Upper lobe of right lung (tissue), 1 donor: ENCODE measurements around the gene MAP7. TPM values are rescaled to one million over a fixed set of nuclear protein-coding genes. Genes with fewer than 3 reads are reported as not detected.

Source experiments
- ATAC-seq: fragments of 200-7000 bp; cut with Tn5 transposase; one replicate; pipeline ENCODE4 v1.9.1; 2020; ENCODE audit warnings: mild to moderate bottlenecking, moderate library complexity
- DNase-seq: peaks from one replicate; pipeline ENCODE4 v3.0.0-alpha.2; 2020
- H3K27ac ChIP-seq: fragments of 200-600 bp; one replicate; pipeline ENCODE4 v1.8.0; 2022
- H3K27me3 ChIP-seq: fragments of 200-600 bp; one replicate; pipeline ENCODE4 v1.8.0; 2022; ENCODE audit warnings: mild to moderate bottlenecking
- H3K36me3 ChIP-seq: fragments of 200-600 bp; one replicate; pipeline ENCODE4 v1.8.0; 2022
- H3K4me1 ChIP-seq: fragments of 200-600 bp; one replicate; pipeline ENCODE4 v1.8.0; 2022
- H3K4me3 ChIP-seq: fragments of 200-600 bp; one replicate; pipeline ENCODE4 v1.8.0; 2022; ENCODE audit warnings: mild to moderate bottlenecking
- H3K9me3 ChIP-seq: fragments of 200-600 bp; one replicate; pipeline ENCODE4 v1.8.0; 2022
- CTCF ChIP-seq: fragments of 200-600 bp; IDR thresholded peaks from one replicate; pipeline ENCODE4 v1.8.0; 2022; ENCODE audit warnings: antibody characterized with exemption
- intact Hi-C: fragments of 100-400 bp; cut with DNase I; formaldehyde crosslinking; loops from one replicate; pipeline ENCODE4 v1.11.0; 2022
- total RNA-seq: library from RNA; stranded (reverse); fragmentation: NEBNext Ultra II Directional; extraction: Animal tissue kit (Norgen Biotek cat#: 25700); gene quantifications from one replicate; pipeline ENCODE4 v1.2.1, GENCODE V29; 2021
- donor health status: DM: no; HTN: yes; CAD: no; lungs with severe emphysema.

Gene MAP7
- total RNA-seq, 1 donor from 2014 or later = 23.2 TPM

GRCh38 chr6:136550045-136550329 lies 235 bp downstream of the MAP7 start:
- intact Hi-C loops = no loop called here

GRCh38 chr6:136549300-136550044 lies 750 bp downstream of the MAP7 start:
- peak; percentile 1 for ATAC-seq
- Histone ChIP-seq H3K4me3 (peak overlapping the region; percentile 69), H3K4me1 (peaks cover 12% of the 10 kb centered on the region), H3K27me3 (peaks cover 7% of the 10 kb centered on the region), H3K9me3 (no peaks in the 10 kb centered on the region), H3K27ac (peak overlapping the region; percentile 63), H3K36me3 (no peaks in the 10 kb centered on the region)
- DNase-seq = peak; percentile 69
- TF ChIP-seq CTCF = no peak
- intact Hi-C loops = no loop called here

More at GRCh38 chr6:136550045-136550329, 235 bp downstream of the MAP7 start:
- ATAC-seq (peak; percentile 75), DNase-seq (no peak)
- Histone ChIP-seq H3K36me3 (no peaks in the 10 kb centered on the region), H3K9me3 (no peaks in the 10 kb centered on the region), H3K27ac (peak overlapping the region; percentile 63), H3K4me3 (peak overlapping the region; percentile 69), H3K27me3 (peaks cover 7% of the 10 kb centered on the region), H3K4me1 (peaks cover 12% of the 10 kb centered on the region)
- TF ChIP-seq CTCF = no peak

GRCh38 chr6:136548582-136549299 lies 1.5 kb downstream of the MAP7 start:
- intact Hi-C loops = no loop called here
- DNase-seq (no peak), ATAC-seq (no peak)
- Histone ChIP-seq H3K36me3 (no peaks in the 10 kb centered on the region), H3K4me1 (peaks cover 12% of the 10 kb centered on the region), H3K27me3 (peaks cover 7% of the 10 kb centered on the region), H3K4me3 (peak overlapping the region; percentile 69), H3K27ac (no peak overlapping the region), H3K9me3 (no peaks in the 10 kb centered on the region)
- no peak for TF ChIP-seq CTCF

GRCh38 chr6:136547871-136548270 lies 2.4 kb downstream of the MAP7 start:
- H3K36me3 ChIP-seq = no peaks in the 10 kb centered on the region
- intact Hi-C loops = no loop called here
- DNase-seq = no peak

GRCh38 chr6:136547336-136547735 lies 2.9 kb downstream of the MAP7 start:
- Histone ChIP-seq H3K4me3 (no peak overlapping the region), H3K9me3 (no peaks in the 10 kb centered on the region), H3K4me1 (peaks cover 12% of the 10 kb centered on the region), H3K27me3 (peaks cover 7% of the 10 kb centered on the region), H3K36me3 (no peaks in the 10 kb centered on the region), H3K27ac (no peak overlapping the region)
- intact Hi-C loops = no loop called here
- peak; percentile 51 for TF ChIP-seq CTCF
- ATAC-seq (no peak), DNase-seq (no peak)

More at GRCh38 chr6:136547871-136548270, 2.4 kb downstream of the MAP7 start:
- Histone ChIP-seq H3K27me3 (peaks cover 7% of the 10 kb centered on the region), H3K9me3 (no peaks in the 10 kb centered on the region), H3K4me1 (peaks cover 12% of the 10 kb centered on the region), H3K27ac (no peak overlapping the region), H3K4me3 (no peak overlapping the region)
- no peak for TF ChIP-seq CTCF
- ATAC-seq = no peak
